GM12891 (cell line): ENCODE results near the gene SYNE1.
"Not testable (repeated sequence)": the region's sequence is repeated elsewhere in the genome, so short reads cannot be mapped to it uniquely, and the experiment has no call there.

ENCODE experiments used
- DNase-seq: peaks from one replicate; pipeline ENCODE4 v3.0.0; 2011; ENCODE audit warnings: low spot score; ENCODE audit not compliant: insufficient read length
- FAIRE-seq: peaks from 2 replicates; lab custom pipeline; 2011; peaks lifted over from hg19 to GRCh38; lab: Jason Lieb, UNC
- PAX5 ChIP-seq: IDR thresholded peaks from 2 replicates; pipeline ENCODE4 v1.6.1; 2011; ENCODE audit warnings: low read length, moderate library complexity, mild to moderate bottlenecking; ENCODE audit not compliant: insufficient read depth, severe bottlenecking
- POLR2A ChIP-seq: IDR thresholded peaks from 2 replicates; pipeline ENCODE4 v1.6.1; 2011; ENCODE audit warnings: low read depth, low read length, control low read depth
- POLR2AphosphoS5 ChIP-seq: IDR thresholded peaks from 2 replicates; pipeline ENCODE4 v1.6.1; 2011; ENCODE audit warnings: low read depth, low read length, control low read depth
- POU2F2 ChIP-seq: IDR thresholded peaks from 2 replicates; pipeline ENCODE4 v1.6.1; 2011; ENCODE audit warnings: low read depth, mild to moderate bottlenecking, control low read depth, low read length, moderate library complexity
- SPI1 ChIP-seq: IDR thresholded peaks from 2 replicates; pipeline ENCODE4 v1.6.1; 2011; ENCODE audit warnings: low read depth, low read length, control low read depth
- TAF1 ChIP-seq: IDR thresholded peaks from 2 replicates; pipeline ENCODE4 v1.6.1; 2011; ENCODE audit warnings: low read depth, low read length, control low read depth

The SYNE1 gene

GRCh38 chr6:152529369-152529768 is 107.8 kb downstream of the SYNE1 start:
- DNase-seq (no peak), FAIRE-seq (no peak)
- TF ChIP-seq PAX5, result no peak
- no peak for TF ChIP-seq SPI1
- no peak for TF ChIP-seq POLR2AphosphoS5
- TF ChIP-seq TAF1, result no peak
- no peak for TF ChIP-seq POLR2A
- no peak for TF ChIP-seq POU2F2

- not testable (repeated sequence) for FAIRE-seq, DNase-seq
Observed at GRCh38 chr6:152514120-152514519, 123.0 kb downstream of the SYNE1 start.

- DNase-seq (no peak), FAIRE-seq (no peak)
- TF ChIP-seq POU2F2 (no peak), POLR2AphosphoS5 (no peak), PAX5 (no peak), POLR2A (no peak)
Observed at GRCh38 chr6:152509916-152510315, 127.2 kb downstream of the SYNE1 start.

- TF ChIP-seq TAF1 (no peak), POLR2A (no peak), POLR2AphosphoS5 (no peak), SPI1 (no peak), POU2F2 (no peak), PAX5 (no peak)
- no peak for DNase-seq
- FAIRE-seq, result no peak
Observed at GRCh38 chr6:152508477-152508876, 128.7 kb downstream of the SYNE1 start.

- no peak for TF ChIP-seq TAF1
- no peak for TF ChIP-seq POU2F2
- no peak for TF ChIP-seq POLR2AphosphoS5
- no peak for TF ChIP-seq SPI1
- no peak for TF ChIP-seq PAX5
- no peak for TF ChIP-seq POLR2A
- DNase-seq (no peak), FAIRE-seq (no peak)
Observed at GRCh38 chr6:152503546-152503945, 133.6 kb downstream of the SYNE1 start.

GRCh38 chr6:152502421-152503188 is 134.6 kb downstream of the SYNE1 start:
- FAIRE-seq, result no peak
- TF ChIP-seq POU2F2, result no peak
- TF ChIP-seq SPI1, result no peak
- no peak for TF ChIP-seq POLR2AphosphoS5
- TF ChIP-seq PAX5, result no peak
- TF ChIP-seq POLR2A, result no peak
- TF ChIP-seq TAF1, result no peak
- no peak for DNase-seq

GRCh38 chr6:152499931-152500330 is 137.2 kb downstream of the SYNE1 start:
- TF ChIP-seq SPI1 (no peak), POLR2AphosphoS5 (no peak), POU2F2 (no peak), POLR2A (no peak), TAF1 (no peak), PAX5 (no peak)
- DNase-seq (no peak), FAIRE-seq (no peak)

- FAIRE-seq, result no peak
- TF ChIP-seq SPI1 (no peak), POLR2A (no peak), TAF1 (no peak), POU2F2 (no peak), POLR2AphosphoS5 (no peak), PAX5 (no peak)
- no peak for DNase-seq
Observed at GRCh38 chr6:152496731-152497130, 140.4 kb downstream of the SYNE1 start.

GRCh38 chr6:152495456-152495855 is 141.7 kb downstream of the SYNE1 start:
- DNase-seq, FAIRE-seq: not testable (repeated sequence)

- FAIRE-seq, DNase-seq: not testable (repeated sequence)
Observed at GRCh38 chr6:152492281-152492680, 144.9 kb downstream of the SYNE1 start.

- DNase-seq, FAIRE-seq: not testable (repeated sequence)
Observed at GRCh38 chr6:152491501-152491900, 145.7 kb downstream of the SYNE1 start.

GRCh38 chr6:152490971-152491378 is 146.2 kb downstream of the SYNE1 start:
- not testable (repeated sequence) for DNase-seq

More at GRCh38 chr6:152490971-152491378, 146.2 kb downstream of the SYNE1 start:
- FAIRE-seq, result not testable (repeated sequence)
